Neural crest cell (in vitro differentiated cells): ENCODE results near the gene CACNA2D2. TPM values are rescaled to one million over a fixed set of nuclear protein-coding genes. Genes with fewer than 3 reads are reported as not detected.

Source experiments
- DNase-seq: peaks from one replicate; pipeline ENCODE4 v3.0.0; 2021; ENCODE audit warnings: low read depth, mixed read lengths, low spot score
- H3K27ac Mint-ChIP-seq: one replicate; pipeline ENCODE4 v1.8.0; 2021; ENCODE audit warnings: mild to moderate bottlenecking, mixed read lengths; ENCODE audit not compliant: unreplicated experiment
- H3K27me3 Mint-ChIP-seq: 2 replicates; pipeline ENCODE4 v1.8.0; 2021; ENCODE audit warnings: low read depth, mild to moderate bottlenecking, mixed read lengths
- H3K36me3 Mint-ChIP-seq: 2 replicates; pipeline ENCODE4 v1.8.0; 2021; ENCODE audit warnings: low read depth, mild to moderate bottlenecking, mixed read lengths
- H3K4me1 Mint-ChIP-seq: 2 replicates; pipeline ENCODE4 v1.8.0; 2021; ENCODE audit warnings: mixed read lengths
- H3K4me3 Mint-ChIP-seq: one replicate; pipeline ENCODE4 v1.8.0; 2021; ENCODE audit warnings: mild to moderate bottlenecking, mixed read lengths
- H3K9me3 Mint-ChIP-seq: 2 replicates; pipeline ENCODE4 v1.8.0; 2021; ENCODE audit warnings: mixed read lengths
- total RNA-seq: library from RNA; stranded (reverse); gene quantifications from 2 replicates; pipeline ENCODE4 v1.2.1, GENCODE V29; 2021
- TF ChIP-seq, protein P1 (sequence below): fragments of 200-600 bp; sonication (generic); conservative IDR thresholded peaks from 2 replicates; pipeline ENCODE4 v1.5.0; 2021; ENCODE audit warnings: antibody characterized with exemption, mild to moderate bottlenecking

Gene CACNA2D2
- total RNA-seq, 1 donor from 2014 or later, result 8.7 TPM

DNA sequence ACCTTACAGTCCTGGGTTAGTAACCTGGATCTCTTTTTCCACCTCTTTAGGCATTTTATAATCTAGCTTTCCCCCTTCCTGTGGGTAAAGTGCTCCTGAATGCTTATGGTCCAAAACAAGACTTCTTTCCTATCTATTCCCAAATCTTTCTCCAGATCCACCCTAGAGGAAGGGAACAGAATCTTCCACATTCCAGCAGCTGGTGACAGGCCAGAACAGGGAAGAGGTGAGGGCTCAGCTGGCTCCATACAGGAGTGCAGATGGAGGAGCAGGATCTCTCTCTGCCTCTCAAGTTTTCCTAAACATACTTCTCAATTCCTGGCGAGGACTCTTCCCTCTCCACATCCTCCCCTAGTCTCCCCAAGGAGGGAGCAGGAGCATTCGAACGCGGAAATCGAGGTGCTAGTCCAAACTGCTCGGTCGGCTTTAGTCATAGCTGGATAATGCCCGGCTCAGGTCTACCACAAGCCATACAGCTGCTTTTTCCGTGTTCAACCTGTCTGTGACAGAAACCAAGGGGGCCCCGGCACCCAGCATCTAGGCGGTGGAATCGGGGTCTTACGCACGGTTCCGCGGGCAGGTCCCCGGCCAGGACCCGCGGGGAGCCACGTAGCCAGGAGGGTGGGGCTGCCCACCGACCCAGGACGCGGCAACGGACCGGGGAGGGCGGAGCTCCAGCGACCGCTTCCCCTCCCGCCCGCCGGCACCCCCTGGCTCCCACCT lies 166.8 kb downstream of the CACNA2D2 start:
- TF ChIP-seq, protein P1, sequence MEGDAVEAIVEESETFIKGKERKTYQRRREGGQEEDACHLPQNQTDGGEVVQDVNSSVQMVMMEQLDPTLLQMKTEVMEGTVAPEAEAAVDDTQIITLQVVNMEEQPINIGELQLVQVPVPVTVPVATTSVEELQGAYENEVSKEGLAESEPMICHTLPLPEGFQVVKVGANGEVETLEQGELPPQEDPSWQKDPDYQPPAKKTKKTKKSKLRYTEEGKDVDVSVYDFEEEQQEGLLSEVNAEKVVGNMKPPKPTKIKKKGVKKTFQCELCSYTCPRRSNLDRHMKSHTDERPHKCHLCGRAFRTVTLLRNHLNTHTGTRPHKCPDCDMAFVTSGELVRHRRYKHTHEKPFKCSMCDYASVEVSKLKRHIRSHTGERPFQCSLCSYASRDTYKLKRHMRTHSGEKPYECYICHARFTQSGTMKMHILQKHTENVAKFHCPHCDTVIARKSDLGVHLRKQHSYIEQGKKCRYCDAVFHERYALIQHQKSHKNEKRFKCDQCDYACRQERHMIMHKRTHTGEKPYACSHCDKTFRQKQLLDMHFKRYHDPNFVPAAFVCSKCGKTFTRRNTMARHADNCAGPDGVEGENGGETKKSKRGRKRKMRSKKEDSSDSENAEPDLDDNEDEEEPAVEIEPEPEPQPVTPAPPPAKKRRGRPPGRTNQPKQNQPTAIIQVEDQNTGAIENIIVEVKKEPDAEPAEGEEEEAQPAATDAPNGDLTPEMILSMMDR, result no peak

DNA sequence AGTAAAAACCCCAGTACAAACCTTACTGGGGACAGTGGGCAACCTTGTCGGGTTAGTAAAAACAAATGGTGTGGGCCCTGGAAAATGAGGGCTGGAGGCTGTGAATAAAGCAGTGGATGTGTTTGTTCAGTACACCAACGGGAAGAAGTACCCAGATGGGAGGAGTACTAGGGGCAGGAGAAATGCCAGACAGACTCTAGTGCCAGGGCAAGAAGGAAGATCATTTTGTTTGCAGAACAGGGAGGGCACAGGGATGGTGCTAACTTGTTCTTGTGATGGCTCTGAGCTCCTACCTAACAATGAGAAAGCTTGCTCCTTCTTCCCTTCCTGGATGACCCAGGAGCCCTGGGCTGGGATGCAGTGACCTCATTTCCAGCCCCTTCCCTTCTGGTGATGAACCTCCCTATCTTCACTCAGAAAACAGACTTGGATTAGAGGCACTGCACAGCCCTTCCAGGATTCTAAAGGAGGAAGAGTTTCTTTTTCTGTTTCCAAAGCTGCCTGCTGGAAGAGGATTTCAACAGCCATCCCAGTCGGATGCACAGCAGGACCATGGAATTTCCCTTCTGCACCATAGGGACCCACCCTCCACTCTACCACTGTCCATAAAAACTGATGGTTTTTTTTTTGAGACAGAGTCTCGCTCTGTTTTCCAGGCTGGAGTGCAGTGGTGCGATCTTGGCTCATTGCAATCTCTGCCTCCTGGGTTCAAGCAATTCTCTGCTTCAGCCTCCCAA lies 168.9 kb downstream of the CACNA2D2 start:
- H3K4me1 Mint-ChIP-seq, result peaks cover 38% of the 10 kb centered on the region
- peak overlapping the region; percentile 70 for H3K4me3 Mint-ChIP-seq
- H3K27ac Mint-ChIP-seq, result peak overlapping the region; percentile 57
- no peaks in the 10 kb centered on the region for H3K36me3 Mint-ChIP-seq
- TF ChIP-seq, protein P1, result no peak
- H3K27me3 Mint-ChIP-seq, result peaks cover 13% of the 10 kb centered on the region
- DNase-seq, result no peak
- no peaks in the 10 kb centered on the region for H3K9me3 Mint-ChIP-seq

More for the DNA sequence above, 166.8 kb downstream of the CACNA2D2 start:
- Mint-ChIP-seq H3K4me3 (peak overlapping the region; percentile 96), H3K27me3 (peaks cover 31% of the 10 kb centered on the region), H3K27ac (peak overlapping the region; percentile 99), H3K9me3 (no peaks in the 10 kb centered on the region), H3K36me3 (no peaks in the 10 kb centered on the region), H3K4me1 (peaks cover 40% of the 10 kb centered on the region)
- no peak for DNase-seq

DNA sequence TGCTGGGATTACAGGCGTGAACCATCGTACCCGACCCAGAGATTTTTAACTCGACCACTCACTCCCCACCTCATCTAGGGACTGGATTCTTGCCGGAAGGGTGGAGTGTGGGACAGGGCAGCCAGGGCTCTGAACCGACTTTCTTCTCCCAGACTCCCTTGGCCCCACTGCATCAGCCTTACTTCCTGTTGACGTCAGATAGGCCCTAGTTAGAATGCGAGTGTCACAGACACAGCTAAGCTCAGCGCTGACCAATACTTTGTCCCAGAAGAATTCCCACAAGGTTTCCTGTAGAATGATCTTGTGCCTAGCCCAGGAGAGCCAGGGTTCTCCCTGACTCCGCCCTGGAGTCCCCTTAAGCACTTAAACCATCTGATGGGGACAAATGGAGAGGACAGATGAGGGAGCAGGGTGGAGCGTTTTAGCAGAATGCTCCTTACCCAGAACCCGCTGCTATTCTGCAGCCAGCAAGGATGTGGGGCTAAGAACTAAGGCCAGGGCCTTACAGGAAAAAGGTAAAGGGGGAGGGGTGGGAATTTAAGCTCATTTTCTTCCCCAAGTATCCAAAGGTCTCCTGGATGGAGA lies 169.6 kb downstream of the CACNA2D2 start:
- peaks cover 8% of the 10 kb centered on the region for H3K27me3 Mint-ChIP-seq

DNA sequence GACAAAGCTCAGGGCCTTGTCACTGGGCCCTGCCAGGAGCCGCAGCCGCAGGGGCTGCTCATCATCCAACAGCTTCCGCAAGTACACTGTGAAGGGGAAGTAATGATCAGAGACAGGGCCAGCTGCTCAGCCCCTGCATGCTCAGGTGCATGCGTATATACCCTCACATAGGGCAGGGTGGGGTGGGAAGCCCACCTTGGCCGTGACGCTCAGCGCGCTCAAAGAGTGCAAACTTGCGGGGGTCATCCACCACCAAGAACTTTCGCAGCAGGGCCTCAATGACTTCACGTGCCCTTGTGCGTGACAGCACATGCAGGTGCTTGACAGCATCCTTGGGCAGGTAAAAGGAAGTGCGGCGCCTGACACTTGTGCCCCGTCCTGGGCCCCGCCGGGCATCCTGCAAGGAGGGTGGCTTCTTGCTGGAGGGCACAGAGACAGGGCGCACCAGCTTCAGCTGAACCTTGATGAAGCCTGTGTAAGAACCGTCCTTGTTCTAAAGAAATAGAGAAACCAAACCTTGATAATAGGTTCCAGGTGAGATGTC lies 172.0 kb downstream of the CACNA2D2 start:
- no peak for DNase-seq
- H3K4me1 Mint-ChIP-seq, result peaks cover 30% of the 10 kb centered on the region
- TF ChIP-seq, protein P1, result no peak
- no peak overlapping the region for H3K27ac Mint-ChIP-seq
- no peaks in the 10 kb centered on the region for H3K9me3 Mint-ChIP-seq
- peak overlapping the region; percentile 59 for H3K4me3 Mint-ChIP-seq
- no peaks in the 10 kb centered on the region for H3K27me3 Mint-ChIP-seq
- H3K36me3 Mint-ChIP-seq, result peaks cover 5% of the 10 kb centered on the region

More for the DNA sequence above, 169.6 kb downstream of the CACNA2D2 start:
- Mint-ChIP-seq H3K27ac (no peak overlapping the region), H3K4me1 (peaks cover 35% of the 10 kb centered on the region), H3K4me3 (peak overlapping the region; percentile 70), H3K36me3 (no peaks in the 10 kb centered on the region), H3K9me3 (no peaks in the 10 kb centered on the region)
- TF ChIP-seq, protein P1, result no peak
- no peak for DNase-seq

DNA sequence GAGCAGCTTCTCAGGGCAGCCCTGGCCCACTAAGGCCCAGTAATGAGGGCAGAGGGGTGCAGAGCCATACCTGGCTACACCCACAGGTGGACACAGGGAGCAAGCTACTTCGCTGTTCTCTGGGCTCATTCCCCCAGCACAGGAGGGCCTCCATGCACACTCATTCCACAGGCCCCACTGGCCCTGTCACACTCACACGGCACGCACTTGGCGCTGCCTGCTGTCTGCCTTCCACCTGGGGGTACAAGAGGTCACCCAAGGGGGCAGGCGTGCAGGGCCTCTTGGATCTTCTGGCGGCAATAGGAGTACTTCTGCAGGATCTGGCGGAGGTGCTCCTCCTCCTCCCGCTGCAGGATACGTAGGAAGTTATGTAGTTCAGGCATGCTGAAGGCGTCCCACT lies 173.1 kb downstream of the CACNA2D2 start:
- H3K4me3 Mint-ChIP-seq, result peak overlapping the region; percentile 59
- DNase-seq, result no peak
- no peak overlapping the region for H3K27ac Mint-ChIP-seq
- TF ChIP-seq, protein P1, result no peak
- H3K4me1 Mint-ChIP-seq, result peaks cover 22% of the 10 kb centered on the region
- H3K27me3 Mint-ChIP-seq, result no peaks in the 10 kb centered on the region
- peaks cover 5% of the 10 kb centered on the region for H3K36me3 Mint-ChIP-seq
- no peaks in the 10 kb centered on the region for H3K9me3 Mint-ChIP-seq
